ENCODE measurements around the gene MCCC2. TPM values are rescaled to one million over a fixed set of nuclear protein-coding genes. Genes with fewer than 3 reads are reported as not detected.

MCCC2 gene
- total and polyA plus RNA-seq, 2 experiments from 2014 or later: 11.6 to 18.5 TPM

DNA sequence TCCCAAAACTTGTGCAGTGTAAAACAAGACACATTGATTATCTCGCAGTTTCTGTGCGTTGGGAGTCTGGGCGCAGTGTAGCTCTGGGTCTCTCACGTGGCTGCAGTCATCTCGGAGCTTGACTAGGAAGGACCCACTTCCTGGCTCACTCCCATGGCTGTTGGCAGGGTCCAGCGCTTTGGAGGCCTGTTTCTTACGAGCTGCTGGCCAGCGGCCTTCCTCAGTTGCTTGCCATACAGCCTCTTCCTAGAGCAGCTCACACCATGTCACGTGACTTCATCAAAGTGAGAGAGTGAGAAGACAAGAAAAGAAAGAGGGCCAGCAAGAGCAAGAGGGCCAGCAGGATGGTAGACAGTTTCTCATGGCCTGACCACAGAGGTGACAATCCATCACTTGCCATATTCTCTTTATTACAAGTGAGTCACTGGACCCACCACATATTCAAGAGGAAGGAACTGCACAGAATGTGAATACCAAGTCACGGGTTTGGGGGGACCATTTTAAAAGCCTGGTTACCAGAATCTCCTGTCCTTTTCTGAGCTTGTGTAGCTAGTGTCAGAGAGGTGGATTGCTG lies 36.2 kb downstream of the MCCC2 start:
- Histone ChIP-seq H3K27ac (no peak overlapping the region), H3K36me3 (ENCODE audit: low read depth) (no peaks in the 10 kb centered on the region), H3K9ac (no peak overlapping the region), H3K4me3 (no peak overlapping the region), H4K20me1 (ENCODE audit: insufficient read depth) (no peaks in the 10 kb centered on the region), H3K9me3 (ENCODE audit: low read depth) (no peaks in the 10 kb centered on the region), H3K79me2 (ENCODE audit: insufficient read depth) (no peaks in the 10 kb centered on the region), H3K4me1 (ENCODE audit: insufficient read depth) (no peaks in the 10 kb centered on the region), H3K27me3 (replicated peaks; ENCODE audit: insufficient read depth) (no peaks in the 10 kb centered on the region), H3K4me2 (ENCODE audit: unreplicated experiment) (no peak overlapping the region), H3F3A (ENCODE audit: insufficient read depth) (no peaks in the 10 kb centered on the region), H2AFZ (no peak overlapping the region), H3K9me2 (ENCODE audit: insufficient read depth) (no peaks in the 10 kb centered on the region; the same call in 1 of the 2 replicates)
- 84 to 87% methylated on average over 10 of the region's 10 CpGs for WGBS, 2 experiments (ENCODE audit: low coverage in 1 of 2, low lambda C conversion rate in 2 of 2, missing lambda C conversion rate in 2 of 2)
- TF ChIP-seq EZH2phosphoT487 (IDR thresholded peaks at IDR 0.05; ENCODE audit: insufficient read depth, low read depth): no peak
- no peak for TF ChIP-seq EZH2 (IDR thresholded peaks at IDR 0.05; ENCODE audit: insufficient read depth, poor library complexity, severe bottlenecking)
- no peak for DNase-seq
- in situ Hi-C loops (cut with MboI): no loop called here

DNA sequence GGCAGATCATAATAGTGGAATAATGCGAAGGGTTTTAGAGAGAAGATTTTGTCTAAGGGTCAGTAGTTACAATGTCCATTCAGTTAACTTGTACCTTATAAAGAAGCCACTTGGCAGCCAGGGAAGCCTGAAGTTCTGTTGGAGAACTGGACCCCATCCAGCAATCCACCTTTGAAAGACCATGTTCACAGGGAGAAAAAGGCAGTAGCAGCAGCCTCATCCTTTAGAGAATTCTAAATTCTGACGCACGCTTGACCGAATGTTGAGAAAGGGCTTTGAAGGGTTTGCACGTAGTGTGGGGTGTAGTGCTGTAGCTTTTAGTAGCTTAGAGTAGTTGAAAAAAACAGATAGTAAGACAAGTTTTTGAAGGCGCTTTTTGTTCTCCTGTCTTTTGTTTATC lies 42.8 kb downstream of the MCCC2 start:
- no peaks in the 10 kb centered on the region for H3K9me2 ChIP-seq (ENCODE audit: insufficient read depth)
- H3K27me3 ChIP-seq (replicated peaks; ENCODE audit: insufficient read depth): no peaks in the 10 kb centered on the region
- in situ Hi-C loops (cut with MboI): no loop called here
- no peak overlapping the region for H3K27ac ChIP-seq
- DNase-seq: no peak
- TF ChIP-seq EZH2phosphoT487 (IDR thresholded peaks at IDR 0.05; ENCODE audit: insufficient read depth, low read depth) (no peak), EZH2 (IDR thresholded peaks at IDR 0.05; ENCODE audit: insufficient read depth, poor library complexity, severe bottlenecking) (no peak)
- H3K4me1 ChIP-seq (ENCODE audit: insufficient read depth): no peaks in the 10 kb centered on the region
- no peaks in the 10 kb centered on the region for H3K9me3 ChIP-seq (ENCODE audit: low read depth)
- H3K9ac ChIP-seq: no peak overlapping the region
- no peaks in the 10 kb centered on the region for H4K20me1 ChIP-seq (ENCODE audit: insufficient read depth)
- 97 to 99% methylated on average over 6 of the region's 6 CpGs for WGBS, 2 experiments (ENCODE audit: low coverage in 1 of 2, low lambda C conversion rate in 2 of 2, missing lambda C conversion rate in 2 of 2)
- H3K79me2 ChIP-seq (ENCODE audit: insufficient read depth): no peaks in the 10 kb centered on the region
- H2AFZ ChIP-seq: no peak overlapping the region
- no peak overlapping the region for H3K4me3 ChIP-seq
- H3K4me2 ChIP-seq (ENCODE audit: unreplicated experiment): no peak overlapping the region
- no peaks in the 10 kb centered on the region for H3K36me3 ChIP-seq (ENCODE audit: low read depth)
- H3F3A ChIP-seq (ENCODE audit: insufficient read depth): no peaks in the 10 kb centered on the region

DNA sequence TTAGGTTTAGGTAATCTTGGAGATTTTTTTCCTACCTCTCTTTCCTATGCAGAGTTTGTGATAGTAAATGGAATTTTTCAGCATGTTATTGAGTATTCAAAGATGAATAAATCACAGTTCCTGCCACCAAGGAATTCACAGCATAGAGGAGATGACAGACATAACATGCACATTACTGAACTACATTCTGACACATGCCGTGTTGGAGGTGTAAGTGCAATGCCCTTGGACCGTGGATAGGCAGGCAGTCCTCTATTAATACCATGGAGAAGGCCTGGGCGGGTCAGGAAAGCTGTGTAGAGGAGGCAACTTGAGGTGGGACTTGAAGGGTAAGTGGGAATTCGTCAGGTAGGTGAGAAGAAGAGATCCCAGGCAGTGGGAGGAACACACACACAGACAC lies 43.9 kb downstream of the MCCC2 start:
- Histone ChIP-seq H3K36me3 (ENCODE audit: low read depth) (0 out of 2 replicates have a peak, but pooled peaks cover 6% of the 10 kb centered on the region), H4K20me1 (ENCODE audit: insufficient read depth) (no peaks in the 10 kb centered on the region), H2AFZ (no peak overlapping the region), H3K4me1 (ENCODE audit: insufficient read depth) (no peaks in the 10 kb centered on the region), H3K9me3 (ENCODE audit: low read depth) (no peaks in the 10 kb centered on the region), H3K79me2 (ENCODE audit: insufficient read depth) (no peaks in the 10 kb centered on the region), H3K27ac (no peak overlapping the region), H3F3A (ENCODE audit: insufficient read depth) (no peaks in the 10 kb centered on the region), H3K9me2 (ENCODE audit: insufficient read depth) (no peaks in the 10 kb centered on the region), H3K27me3 (replicated peaks; ENCODE audit: insufficient read depth) (no peaks in the 10 kb centered on the region), H3K4me2 (ENCODE audit: unreplicated experiment) (no peak overlapping the region), H3K9ac (no peak overlapping the region), H3K4me3 (no peak overlapping the region)
- TF ChIP-seq EZH2 (IDR thresholded peaks at IDR 0.05; ENCODE audit: insufficient read depth, poor library complexity, severe bottlenecking): no peak
- no peak for TF ChIP-seq EZH2phosphoT487 (IDR thresholded peaks at IDR 0.05; ENCODE audit: insufficient read depth, low read depth)
- WGBS, 2 experiments (ENCODE audit: low coverage in 1 of 2, low lambda C conversion rate in 2 of 2, missing lambda C conversion rate in 2 of 2): 59 to 71% methylated on average over 4 of the region's 4 CpGs
- in situ Hi-C loops (cut with MboI): no loop called here
- no peak for DNase-seq

DNA sequence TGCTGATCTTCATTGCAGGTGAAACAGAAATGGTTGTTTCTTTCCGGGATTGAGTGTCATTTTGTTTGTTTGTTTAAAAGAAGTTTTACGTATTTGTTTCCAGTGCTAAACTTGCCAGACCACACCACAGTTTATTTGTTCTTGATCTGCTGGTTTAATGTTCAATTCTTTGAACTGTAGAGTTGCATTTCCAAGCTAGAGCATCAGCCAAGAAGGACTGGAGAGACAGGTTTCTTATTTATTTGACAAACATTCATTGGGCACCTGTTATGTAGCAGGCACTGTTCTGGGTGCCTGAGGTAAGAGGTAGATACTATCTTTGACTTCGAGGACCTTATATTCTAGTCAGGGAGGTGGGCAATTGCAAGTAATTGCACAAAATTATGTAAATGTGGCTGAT lies 45.0 kb downstream of the MCCC2 start:
- TF ChIP-seq EZH2 (IDR thresholded peaks at IDR 0.05; ENCODE audit: insufficient read depth, poor library complexity, severe bottlenecking) (no peak), EZH2phosphoT487 (IDR thresholded peaks at IDR 0.05; ENCODE audit: insufficient read depth, low read depth) (no peak)
- no peaks in the 10 kb centered on the region for H3K9me3 ChIP-seq (ENCODE audit: low read depth)
- in situ Hi-C loops (cut with MboI): no loop called here
- 90 to 91% methylated on average over 3 of the region's 3 CpGs for WGBS, 2 experiments (ENCODE audit: low coverage in 1 of 2, low lambda C conversion rate in 2 of 2, missing lambda C conversion rate in 2 of 2)
- H3K79me2 ChIP-seq (ENCODE audit: insufficient read depth): no peaks in the 10 kb centered on the region
- no peaks in the 10 kb centered on the region for H3K9me2 ChIP-seq (ENCODE audit: insufficient read depth)
- no peak overlapping the region for H3K4me3 ChIP-seq
- H3K9ac ChIP-seq: no peak overlapping the region
- H4K20me1 ChIP-seq (ENCODE audit: insufficient read depth): no peaks in the 10 kb centered on the region
- no peaks in the 10 kb centered on the region for H3K27me3 ChIP-seq (replicated peaks; ENCODE audit: insufficient read depth)
- no peaks in the 10 kb centered on the region for H3K4me1 ChIP-seq (ENCODE audit: insufficient read depth)
- H3F3A ChIP-seq (ENCODE audit: insufficient read depth): no peaks in the 10 kb centered on the region
- no peak overlapping the region for H3K4me2 ChIP-seq (ENCODE audit: unreplicated experiment)
- no peak for DNase-seq
- H2AFZ ChIP-seq: no peak overlapping the region
- H3K27ac ChIP-seq: no peak overlapping the region
- 0 out of 2 replicates have a peak, but pooled peaks cover 8% of the 10 kb centered on the region for H3K36me3 ChIP-seq (ENCODE audit: low read depth)

All from GM23248 (cell line).